ENCODE results near the gene TP53AIP1.

The TP53AIP1 gene

DNA sequence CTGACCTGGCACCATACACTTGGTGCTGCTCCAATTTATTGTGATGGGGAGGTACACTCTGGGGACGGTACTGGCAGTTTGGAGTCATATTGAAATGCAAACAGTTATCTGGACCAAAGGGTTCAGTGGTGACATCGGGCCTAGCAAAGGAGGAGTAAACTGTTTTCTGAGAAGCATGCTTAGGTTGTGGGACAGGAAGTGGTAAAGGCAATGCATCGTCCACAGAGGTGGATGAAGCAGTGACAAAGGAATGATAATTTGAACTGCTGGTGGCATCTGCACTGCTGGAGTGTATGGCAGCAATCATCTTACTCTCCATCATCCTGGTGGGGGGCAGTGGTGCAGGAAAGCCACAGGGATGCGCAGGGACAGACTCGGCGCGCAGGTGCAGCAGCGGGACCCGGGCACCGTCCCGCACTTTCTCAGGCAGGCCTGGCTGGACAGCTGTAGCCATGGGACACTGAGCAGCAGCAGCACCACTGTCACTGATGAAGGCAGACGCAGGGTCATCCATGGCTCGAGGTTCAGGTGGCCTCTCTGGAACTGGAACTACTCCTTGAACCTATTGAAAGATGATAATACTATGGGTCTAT, 28.0 kb upstream of the TP53AIP1 start:
- Histone ChIP-seq H3K4me3 (replicated peaks; ENCODE audit: low read depth, low read length) (no peak overlapping the region), H3K36me3 (ENCODE audit: control insufficient read depth, insufficient read depth, low read length) (no peaks in the 10 kb centered on the region), H3K27me3 (replicated peaks; ENCODE audit: control insufficient read depth, insufficient read depth, low read length) (no peaks in the 10 kb centered on the region)
- no peak for DNase-seq (ENCODE audit: extremely low read depth, insufficient read length)
- TF ChIP-seq, protein P1, sequence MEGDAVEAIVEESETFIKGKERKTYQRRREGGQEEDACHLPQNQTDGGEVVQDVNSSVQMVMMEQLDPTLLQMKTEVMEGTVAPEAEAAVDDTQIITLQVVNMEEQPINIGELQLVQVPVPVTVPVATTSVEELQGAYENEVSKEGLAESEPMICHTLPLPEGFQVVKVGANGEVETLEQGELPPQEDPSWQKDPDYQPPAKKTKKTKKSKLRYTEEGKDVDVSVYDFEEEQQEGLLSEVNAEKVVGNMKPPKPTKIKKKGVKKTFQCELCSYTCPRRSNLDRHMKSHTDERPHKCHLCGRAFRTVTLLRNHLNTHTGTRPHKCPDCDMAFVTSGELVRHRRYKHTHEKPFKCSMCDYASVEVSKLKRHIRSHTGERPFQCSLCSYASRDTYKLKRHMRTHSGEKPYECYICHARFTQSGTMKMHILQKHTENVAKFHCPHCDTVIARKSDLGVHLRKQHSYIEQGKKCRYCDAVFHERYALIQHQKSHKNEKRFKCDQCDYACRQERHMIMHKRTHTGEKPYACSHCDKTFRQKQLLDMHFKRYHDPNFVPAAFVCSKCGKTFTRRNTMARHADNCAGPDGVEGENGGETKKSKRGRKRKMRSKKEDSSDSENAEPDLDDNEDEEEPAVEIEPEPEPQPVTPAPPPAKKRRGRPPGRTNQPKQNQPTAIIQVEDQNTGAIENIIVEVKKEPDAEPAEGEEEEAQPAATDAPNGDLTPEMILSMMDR (IDR thresholded peaks at IDR 0.05; ENCODE audit: insufficient read depth, low read length, poor library complexity, severe bottlenecking) = no peak

DNA sequence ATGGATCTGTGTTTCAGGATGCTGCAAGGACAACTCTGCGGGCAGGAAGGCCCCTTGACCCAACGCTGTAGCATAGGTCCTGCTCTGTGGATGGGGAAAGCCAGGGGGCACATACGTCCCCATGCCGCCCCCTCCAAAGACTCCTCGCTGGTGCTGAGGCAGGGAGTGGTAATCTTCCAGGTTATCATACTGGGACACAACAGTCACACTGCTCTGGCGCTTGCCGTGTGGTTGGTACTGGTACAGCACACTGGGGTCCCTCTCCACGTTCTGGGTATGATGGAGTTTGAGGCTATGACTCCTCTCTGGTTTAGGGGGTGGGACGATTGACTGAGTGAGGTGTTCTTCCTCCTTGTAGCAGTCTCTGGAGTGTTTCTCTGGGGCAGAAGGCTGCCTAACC, 26.2 kb upstream of the TP53AIP1 start:
- no peaks in the 10 kb centered on the region for H3K27me3 ChIP-seq (replicated peaks; ENCODE audit: control insufficient read depth, insufficient read depth, low read length)
- no peak overlapping the region for H3K4me3 ChIP-seq (replicated peaks; ENCODE audit: low read depth, low read length)
- TF ChIP-seq, protein P1 (IDR thresholded peaks at IDR 0.05; ENCODE audit: insufficient read depth, low read length, poor library complexity, severe bottlenecking) = no peak
- no peak for DNase-seq (ENCODE audit: extremely low read depth, insufficient read length)
- H3K36me3 ChIP-seq (ENCODE audit: control insufficient read depth, insufficient read depth, low read length) = no peaks in the 10 kb centered on the region

- Histone ChIP-seq H3K36me3 (ENCODE audit: control insufficient read depth, insufficient read depth, low read length) (no peaks in the 10 kb centered on the region), H3K4me3 (replicated peaks; ENCODE audit: low read depth, low read length) (no peak overlapping the region), H3K27me3 (replicated peaks; ENCODE audit: control insufficient read depth, insufficient read depth, low read length) (no peaks in the 10 kb centered on the region)
- TF ChIP-seq, protein P1 (IDR thresholded peaks at IDR 0.05; ENCODE audit: insufficient read depth, low read length, poor library complexity, severe bottlenecking) = no peak
- no peak for DNase-seq (ENCODE audit: extremely low read depth, insufficient read length)
Measured at GRCh38 chr11:128967578-128967977, 24.9 kb upstream of the TP53AIP1 start.

DNA sequence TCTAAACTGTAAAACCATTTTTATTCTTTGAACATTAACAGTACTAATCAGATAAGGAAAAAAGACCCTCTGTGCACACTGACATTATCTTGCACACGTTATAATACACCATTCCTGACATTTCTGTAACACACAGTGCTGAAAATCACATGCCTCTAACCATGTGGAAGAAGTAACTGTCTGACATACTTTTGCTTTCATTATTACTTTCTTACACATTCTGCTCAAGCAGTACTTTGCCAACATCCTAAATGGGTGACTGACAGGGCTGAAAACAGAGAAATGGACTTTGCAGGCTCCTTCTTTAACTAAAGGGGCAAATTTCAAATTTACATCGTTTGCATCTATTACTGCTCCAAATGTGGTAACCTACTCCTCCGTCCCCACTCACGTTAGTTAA, 22.8 kb upstream of the TP53AIP1 start:
- Histone ChIP-seq H3K36me3 (ENCODE audit: control insufficient read depth, insufficient read depth, low read length) (no peaks in the 10 kb centered on the region), H3K4me3 (replicated peaks; ENCODE audit: low read depth, low read length) (no peak overlapping the region), H3K27me3 (replicated peaks; ENCODE audit: control insufficient read depth, insufficient read depth, low read length) (no peaks in the 10 kb centered on the region)
- DNase-seq (ENCODE audit: extremely low read depth, insufficient read length) = no peak
- TF ChIP-seq, protein P1 (IDR thresholded peaks at IDR 0.05; ENCODE audit: insufficient read depth, low read length, poor library complexity, severe bottlenecking) = no peak

DNA sequence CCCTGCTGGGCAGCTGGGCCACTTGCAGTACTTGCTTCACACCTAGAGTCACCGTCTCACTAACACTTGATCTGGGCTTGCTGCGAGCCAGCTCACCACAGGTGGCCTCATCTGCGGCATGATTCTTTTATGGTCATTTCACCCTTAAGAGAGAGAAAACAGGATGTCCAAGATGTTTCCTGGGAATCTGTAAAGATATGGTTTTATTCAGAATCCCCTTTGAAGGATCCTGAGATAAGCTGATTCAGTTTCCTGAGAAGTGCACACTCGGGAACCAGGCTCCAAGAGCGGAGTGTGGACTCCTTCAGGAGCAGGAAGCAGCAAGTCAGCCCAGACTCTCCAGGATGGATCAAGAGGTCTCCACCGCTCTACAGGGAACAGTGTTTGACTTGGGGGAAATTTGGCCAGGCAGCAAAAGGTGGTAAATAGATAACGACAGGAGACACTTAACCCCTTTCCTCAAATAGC, 21.8 kb upstream of the TP53AIP1 start:
- no peak for DNase-seq (ENCODE audit: extremely low read depth, insufficient read length)
- H3K27me3 ChIP-seq (replicated peaks; ENCODE audit: control insufficient read depth, insufficient read depth, low read length) = no peaks in the 10 kb centered on the region
- no peaks in the 10 kb centered on the region for H3K36me3 ChIP-seq (ENCODE audit: control insufficient read depth, insufficient read depth, low read length)
- TF ChIP-seq, protein P1 (IDR thresholded peaks at IDR 0.05; ENCODE audit: insufficient read depth, low read length, poor library complexity, severe bottlenecking) = no peak
- H3K4me3 ChIP-seq (replicated peaks; ENCODE audit: low read depth, low read length) = no peak overlapping the region
